OCI-LY3 (cell line): Measurements from ENCODE around the gene NHERF2.

ENCODE experiments used
- H2AFZ ChIP-seq: fragments of 200-600, 300-600 bp; shearing (Covaris generic); 2 replicates; pipeline ENCODE4 v1.6.0; 2014; ENCODE audit warnings: antibody characterized with exemption, low read depth, low read length
- H3K27ac ChIP-seq: fragments of 200-600, 300-600 bp; sonication (generic); 2 replicates; pipeline ENCODE4 v1.5.1; 2014; ENCODE audit warnings: mild to moderate bottlenecking, low read length, moderate library complexity, mixed read lengths
- H3K27me3 ChIP-seq: fragments of 200-600, 300-600 bp; sonication (generic); 2 replicates; pipeline ENCODE4 v1.6.1; 2014; ENCODE audit warnings: low read depth, low read length, mixed read lengths
- H3K36me3 ChIP-seq: fragments of 200-600, 300-600 bp; sonication (generic); replicated peaks from 2 replicates; pipeline ENCODE3; 2014; ENCODE audit warnings: low read depth, low read length, mixed read lengths
- H3K4me1 ChIP-seq: fragments of 300-600, 200-600 bp; sonication (generic); 2 replicates; pipeline ENCODE4 v1.6.1; 2014; ENCODE audit warnings: low read length, mixed read lengths
- H3K4me2 ChIP-seq: fragments of 200-600, 300-600 bp; sonication (generic); 2 replicates; pipeline ENCODE4 v1.6.1; 2014; ENCODE audit warnings: low read length, mixed read lengths
- H3K4me3 ChIP-seq: fragments of 300-600, 200-600 bp; sonication (generic); 2 replicates; pipeline ENCODE4 v1.5.1; 2014; ENCODE audit warnings: antibody characterized with exemption, mild to moderate bottlenecking, low read length, moderate library complexity
- H3K79me2 ChIP-seq: fragments of 300-600, 200-600 bp; shearing (Covaris generic); 2 replicates; pipeline ENCODE4 v1.6.1; 2014; ENCODE audit warnings: mild to moderate bottlenecking, low read length, mixed read lengths
- H3K9ac ChIP-seq: fragments of 300-600, 200-600 bp; shearing (Covaris generic); 2 replicates; pipeline ENCODE4 v1.6.0; 2014; ENCODE audit warnings: mild to moderate bottlenecking, low read length, moderate library complexity
- H3K9me3 ChIP-seq: fragments of 200-600, 300-600 bp; shearing (Covaris generic); 2 replicates; pipeline ENCODE4 v1.6.1; 2014; ENCODE audit warnings: low read length, mixed read lengths; ENCODE audit not compliant: insufficient read depth
- H4K20me1 ChIP-seq: fragments of 200-600, 300-600 bp; sonication (generic); 2 replicates; pipeline ENCODE4 v1.6.1; 2016; ENCODE audit warnings: low read length, mixed read lengths; ENCODE audit not compliant: insufficient read depth
- EZH2phosphoT487 ChIP-seq: fragments of 200-600 bp; shearing (Covaris generic); IDR thresholded peaks from 2 replicates; pipeline ENCODE4 v1.6.1; 2018; ENCODE audit warnings: antibody characterized with exemption, mixed run types, low read depth
- TF ChIP-seq, protein P1 (sequence below): fragments of 200-600, 300-600 bp; sonication (generic); IDR thresholded peaks from 2 replicates; pipeline ENCODE4 v1.5.1; 2014; ENCODE audit warnings: antibody characterized with exemption, low read length, low read depth

NHERF2 gene

GRCh38 chr16:2057438-2057837 lies 30.7 kb downstream of the NHERF2 start:
- H4K20me1 ChIP-seq, result no peaks in the 10 kb centered on the region
- H3K27ac ChIP-seq, result no peak overlapping the region
- no peaks in the 10 kb centered on the region for H3K27me3 ChIP-seq
- H3K9ac ChIP-seq, result no peak overlapping the region
- H3K9me3 ChIP-seq, result no peaks in the 10 kb centered on the region
- TF ChIP-seq EZH2phosphoT487, result no peak
- TF ChIP-seq, protein P1, sequence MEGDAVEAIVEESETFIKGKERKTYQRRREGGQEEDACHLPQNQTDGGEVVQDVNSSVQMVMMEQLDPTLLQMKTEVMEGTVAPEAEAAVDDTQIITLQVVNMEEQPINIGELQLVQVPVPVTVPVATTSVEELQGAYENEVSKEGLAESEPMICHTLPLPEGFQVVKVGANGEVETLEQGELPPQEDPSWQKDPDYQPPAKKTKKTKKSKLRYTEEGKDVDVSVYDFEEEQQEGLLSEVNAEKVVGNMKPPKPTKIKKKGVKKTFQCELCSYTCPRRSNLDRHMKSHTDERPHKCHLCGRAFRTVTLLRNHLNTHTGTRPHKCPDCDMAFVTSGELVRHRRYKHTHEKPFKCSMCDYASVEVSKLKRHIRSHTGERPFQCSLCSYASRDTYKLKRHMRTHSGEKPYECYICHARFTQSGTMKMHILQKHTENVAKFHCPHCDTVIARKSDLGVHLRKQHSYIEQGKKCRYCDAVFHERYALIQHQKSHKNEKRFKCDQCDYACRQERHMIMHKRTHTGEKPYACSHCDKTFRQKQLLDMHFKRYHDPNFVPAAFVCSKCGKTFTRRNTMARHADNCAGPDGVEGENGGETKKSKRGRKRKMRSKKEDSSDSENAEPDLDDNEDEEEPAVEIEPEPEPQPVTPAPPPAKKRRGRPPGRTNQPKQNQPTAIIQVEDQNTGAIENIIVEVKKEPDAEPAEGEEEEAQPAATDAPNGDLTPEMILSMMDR, result no peak
- no peaks in the 10 kb centered on the region for H3K79me2 ChIP-seq
- no peak overlapping the region for H3K4me3 ChIP-seq
- H2AFZ ChIP-seq, result no peak overlapping the region
- no peaks in the 10 kb centered on the region for H3K36me3 ChIP-seq
- no peak overlapping the region for H3K4me2 ChIP-seq
- H3K4me1 ChIP-seq, result no peaks in the 10 kb centered on the region

DNA sequence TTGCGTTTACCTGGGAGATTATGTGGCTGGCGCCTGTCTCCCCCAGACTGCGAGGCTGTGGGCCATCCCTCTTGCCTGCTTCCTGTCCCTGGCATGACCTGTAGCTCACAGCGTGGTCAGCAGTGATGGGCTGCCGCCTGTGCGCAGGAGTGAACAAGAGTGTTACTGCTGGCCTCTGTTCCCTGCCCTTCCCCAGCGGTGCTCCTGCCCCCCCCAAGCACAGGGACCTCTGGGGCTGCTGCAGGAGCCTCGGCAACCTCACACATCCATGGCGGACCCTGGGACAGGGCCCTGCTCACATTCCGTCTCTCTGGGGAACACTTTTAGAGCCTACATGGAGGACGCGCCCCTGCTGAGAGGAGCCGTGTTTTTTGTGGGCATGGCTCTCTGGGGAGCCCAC lies 31.7 kb downstream of the NHERF2 start:
- no peak overlapping the region for H3K27ac ChIP-seq
- H3K9me3 ChIP-seq, result no peaks in the 10 kb centered on the region
- H4K20me1 ChIP-seq, result no peaks in the 10 kb centered on the region
- H3K4me2 ChIP-seq, result no peak overlapping the region
- no peak for TF ChIP-seq EZH2phosphoT487
- no peaks in the 10 kb centered on the region for H3K36me3 ChIP-seq
- no peak overlapping the region for H3K4me3 ChIP-seq
- H2AFZ ChIP-seq, result no peak overlapping the region
- no peaks in the 10 kb centered on the region for H3K27me3 ChIP-seq
- H3K9ac ChIP-seq, result no peak overlapping the region
- no peaks in the 10 kb centered on the region for H3K79me2 ChIP-seq
- no peaks in the 10 kb centered on the region for H3K4me1 ChIP-seq

DNA sequence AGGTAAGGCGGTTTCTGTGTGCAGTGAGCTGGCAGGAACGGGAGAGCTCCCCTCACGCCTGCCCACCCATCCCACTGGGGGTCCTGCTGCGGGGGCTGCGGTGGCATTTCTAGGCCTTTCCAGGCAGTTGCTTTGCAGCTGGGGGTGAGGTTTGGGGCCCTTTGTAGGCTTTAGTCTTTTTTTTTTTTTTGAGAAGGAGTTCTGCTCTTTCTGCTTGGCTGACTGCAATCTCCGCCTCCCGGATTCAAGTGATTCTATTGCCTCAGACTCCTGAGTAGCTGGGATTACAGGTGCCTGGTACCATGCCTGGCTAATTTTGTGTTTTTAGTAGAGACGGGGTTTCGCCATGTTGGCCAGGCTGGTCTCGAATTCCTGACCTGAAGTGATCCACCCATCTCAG lies 32.2 kb downstream of the NHERF2 start:
- no peak for TF ChIP-seq EZH2phosphoT487
- TF ChIP-seq, protein P1, result no peak
- Histone ChIP-seq H3K79me2 (no peaks in the 10 kb centered on the region), H3K27ac (no peak overlapping the region), H4K20me1 (no peaks in the 10 kb centered on the region), H3K4me3 (no peak overlapping the region), H3K4me1 (no peaks in the 10 kb centered on the region), H3K9ac (no peak overlapping the region), H3K27me3 (no peaks in the 10 kb centered on the region), H3K4me2 (no peak overlapping the region), H3K9me3 (no peaks in the 10 kb centered on the region), H3K36me3 (no peaks in the 10 kb centered on the region), H2AFZ (no peak overlapping the region)

DNA sequence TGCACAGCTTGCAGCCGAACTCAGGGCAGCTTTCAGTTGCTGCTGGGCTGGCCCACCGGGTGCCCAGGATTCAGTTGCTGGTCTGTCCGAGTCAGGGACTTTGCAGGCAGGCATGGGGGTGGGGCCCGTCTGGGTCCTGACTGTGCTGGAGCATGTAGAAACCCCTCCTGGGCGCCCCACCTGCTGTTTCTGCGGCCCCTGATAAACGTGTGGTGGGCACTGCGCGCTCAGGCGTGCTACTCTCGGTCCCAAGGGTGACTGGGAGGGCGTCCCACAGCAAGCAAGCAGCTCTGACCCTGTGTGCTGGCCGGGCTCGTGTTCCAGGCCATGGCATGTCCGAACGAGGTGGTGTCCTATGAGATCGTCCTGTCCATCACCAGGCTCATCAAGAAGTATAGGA lies 33.6 kb downstream of the NHERF2 start:
- H4K20me1 ChIP-seq, result no peaks in the 10 kb centered on the region
- TF ChIP-seq, protein P1, result no peak
- no peak for TF ChIP-seq EZH2phosphoT487
- H3K9ac ChIP-seq, result no peak overlapping the region
- H3K4me2 ChIP-seq, result no peak overlapping the region
- no peaks in the 10 kb centered on the region for H3K36me3 ChIP-seq
- H2AFZ ChIP-seq, result no peak overlapping the region
- no peaks in the 10 kb centered on the region for H3K9me3 ChIP-seq
- H3K4me3 ChIP-seq, result no peak overlapping the region
- H3K4me1 ChIP-seq, result no peaks in the 10 kb centered on the region
- H3K27ac ChIP-seq, result no peak overlapping the region
- no peaks in the 10 kb centered on the region for H3K27me3 ChIP-seq
- no peaks in the 10 kb centered on the region for H3K79me2 ChIP-seq

DNA sequence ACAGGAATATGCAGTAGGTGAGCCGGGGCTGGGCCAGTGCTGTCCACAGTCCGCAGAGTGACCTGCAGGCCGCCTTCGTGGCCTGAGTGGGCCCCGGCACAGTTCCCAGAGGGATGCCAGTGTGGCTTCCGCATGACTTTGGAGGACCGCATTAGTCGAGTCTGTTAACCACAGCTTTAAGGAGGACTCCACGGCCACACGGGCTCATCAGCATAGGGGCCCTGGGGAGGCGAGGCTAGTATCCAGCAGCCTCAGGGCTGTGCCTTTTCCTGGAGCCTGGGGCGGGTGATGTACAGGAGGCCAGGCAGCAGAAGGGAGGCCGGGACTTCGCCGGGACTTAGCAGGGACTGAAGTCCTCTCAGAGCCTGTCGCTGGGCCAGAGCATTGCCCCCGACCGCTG lies 34.3 kb downstream of the NHERF2 start:
- Histone ChIP-seq H3K9me3 (no peaks in the 10 kb centered on the region), H3K4me3 (no peak overlapping the region), H4K20me1 (no peaks in the 10 kb centered on the region), H3K4me1 (no peaks in the 10 kb centered on the region), H3K79me2 (no peaks in the 10 kb centered on the region), H3K9ac (no peak overlapping the region), H2AFZ (no peak overlapping the region), H3K27ac (no peak overlapping the region), H3K36me3 (peaks cover 6% of the 10 kb centered on the region), H3K4me2 (no peak overlapping the region), H3K27me3 (no peaks in the 10 kb centered on the region)
- TF ChIP-seq, protein P1, result no peak
- TF ChIP-seq EZH2phosphoT487, result no peak
